ENCODE data around the gene SLCO4A1.

GRCh38 chr20:62696989-62697388 is 54.7 kb downstream of the SLCO4A1 start:
- TF ChIP-seq CTCF (IDR thresholded peaks at IDR 0.05) (no peak), POLR2A (IDR thresholded peaks at IDR 0.05) (no peak)

Data from uterus (tissue), 2 donors.